Cerebellar nuclear complex (tissue), 1 donor: ENCODE data around the gene SNX18.

Source experiments
- DNase-seq, 2 experiments: peaks; one replicate each; lab custom pipeline; 2025; lab: John Stamatoyannopoulos, UW

The SNX18 gene

DNA sequence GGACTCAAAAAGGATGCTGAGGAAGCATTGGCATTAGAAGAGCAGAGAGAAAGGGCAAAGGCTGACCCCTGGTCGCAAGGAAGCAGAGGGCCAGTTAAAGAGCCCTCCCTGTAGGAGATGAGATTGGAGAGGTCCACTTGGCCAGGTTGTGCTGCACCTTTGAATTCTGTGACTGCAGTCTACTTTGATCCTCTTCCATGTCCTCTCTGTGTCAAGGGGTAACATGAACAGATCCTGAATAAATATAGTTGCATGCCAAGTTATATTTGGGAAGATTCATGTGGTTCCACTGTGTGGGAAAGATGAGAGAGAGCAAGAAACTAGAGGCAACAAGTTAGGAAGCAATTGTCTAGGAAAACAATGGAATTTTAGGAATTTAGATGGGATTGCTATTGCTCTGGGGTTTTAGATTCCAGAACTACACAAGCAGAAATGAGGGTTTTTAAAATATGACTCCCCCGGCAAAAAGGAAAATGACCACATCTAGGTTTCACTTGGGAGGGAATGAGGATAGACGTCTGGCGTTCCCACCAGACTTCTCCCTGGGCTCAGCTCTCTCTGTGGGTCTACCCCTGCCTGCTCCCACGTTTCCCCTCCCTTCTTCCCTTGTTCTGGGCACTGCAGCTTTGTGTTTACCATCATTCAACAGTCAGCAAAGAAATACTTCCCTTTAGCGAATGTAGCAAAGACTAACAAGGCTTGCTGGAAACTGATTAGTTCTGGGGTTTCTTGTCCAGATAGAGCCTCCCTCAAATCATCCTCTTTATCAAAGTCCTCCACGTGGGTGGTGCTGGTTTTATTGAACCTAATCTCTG is 63.6 kb downstream of the SNX18 start:
- DNase-seq = no peak

DNA sequence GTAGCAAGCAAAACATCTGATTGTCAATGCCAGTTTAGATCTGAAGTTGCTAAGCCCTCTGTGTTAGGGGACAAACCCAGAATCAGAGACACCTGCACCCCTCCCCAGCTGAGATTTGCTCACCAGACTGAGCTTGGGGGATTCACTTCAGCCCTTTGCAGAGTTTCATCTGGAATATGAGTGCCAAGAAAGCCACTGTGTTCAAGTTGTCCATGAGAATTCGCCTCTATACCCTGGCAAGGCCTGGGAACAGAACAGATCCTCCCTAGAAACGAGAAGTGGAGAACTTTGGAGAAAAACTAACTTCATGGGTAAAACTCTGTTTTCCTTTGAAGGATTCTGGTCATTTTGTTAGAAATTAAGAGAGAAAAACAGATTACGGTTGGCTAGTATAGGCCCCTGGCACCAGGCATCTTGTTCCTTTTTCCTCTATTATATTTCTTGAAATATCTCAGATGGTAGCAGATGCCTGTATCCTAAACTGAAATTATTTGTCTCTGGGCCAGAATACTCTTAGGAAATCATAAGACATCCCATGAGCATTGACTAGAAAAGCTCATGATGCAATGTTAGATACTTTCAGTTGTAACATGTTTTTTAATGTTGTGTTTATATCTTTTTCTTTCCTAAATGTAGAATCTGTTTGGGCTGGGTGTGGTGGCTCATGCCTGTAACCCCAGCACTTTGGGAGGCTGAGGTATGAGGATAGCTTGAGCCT is 64.4 kb downstream of the SNX18 start:
- DNase-seq = no peak

- DNase-seq = no peak
These were observed 68.8 kb downstream of the SNX18 start for GRCh38 chr5:54586336-54586735.

GRCh38 chr5:54589786-54590185 is 72.2 kb downstream of the SNX18 start:
- DNase-seq = no peak

DNA sequence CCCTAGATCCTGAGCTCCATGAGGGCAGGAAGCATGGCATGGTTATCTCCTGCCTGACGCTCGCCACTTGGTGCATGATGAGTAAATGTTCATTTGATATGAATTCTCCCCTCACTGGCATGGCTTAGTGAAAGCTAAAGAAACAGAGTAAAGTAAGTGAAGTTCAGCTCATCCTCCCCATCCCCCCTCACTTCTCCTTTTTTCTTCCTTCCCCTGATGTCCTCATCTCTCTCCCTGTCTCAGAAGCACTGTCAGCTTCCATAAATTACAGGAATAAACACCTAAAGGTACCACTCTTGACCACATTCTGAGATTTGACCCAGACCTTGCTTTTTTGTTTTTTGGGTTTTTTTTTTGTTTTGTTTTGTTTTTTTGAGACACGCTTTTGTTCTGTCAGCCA is 73.3 kb downstream of the SNX18 start:
- DNase-seq = no peak

GRCh38 chr5:54593779-54594178 is 76.2 kb downstream of the SNX18 start:
- DNase-seq = no peak

DNA sequence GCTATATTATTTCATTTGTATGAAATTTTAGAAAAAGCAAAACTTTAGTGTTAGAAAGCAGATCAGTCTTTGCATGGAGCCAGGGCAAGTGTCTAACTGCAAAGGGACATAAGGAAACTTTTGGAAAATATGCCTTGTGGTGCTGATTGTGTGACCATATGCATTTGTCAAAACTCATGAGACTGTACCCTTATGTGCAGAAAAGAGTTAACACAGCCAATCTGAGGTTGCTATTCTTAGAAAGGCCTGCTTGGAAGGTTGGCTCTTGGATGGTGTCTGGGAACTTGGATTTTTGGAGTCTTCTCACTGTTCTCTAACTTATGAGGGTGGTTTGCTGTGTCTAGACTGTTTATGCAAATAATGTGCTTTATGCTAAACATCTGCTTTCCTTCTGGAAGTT is 76.6 kb downstream of the SNX18 start:
- no peak for DNase-seq

GRCh38 chr5:54595721-54596120 is 78.2 kb downstream of the SNX18 start:
- no peak for DNase-seq
